Stimulated activated CD8-positive, alpha-beta memory T cell treated with anti-CD3 and anti-CD28 coated beads, Interleukin-15, amount 100 ng/mL, for 1 hour (primary cell): ENCODE measurements around the gene RDH11.
"Not testable (repeated sequence)": the region's sequence is repeated elsewhere in the genome, so short reads cannot be mapped to it uniquely, and the experiment has no call there.

Source experiments
- DNase-seq: peaks from one replicate; pipeline ENCODE4 v3.0.0-alpha.2; 2020; ENCODE audit warnings: low read depth

Gene RDH11, protein sequence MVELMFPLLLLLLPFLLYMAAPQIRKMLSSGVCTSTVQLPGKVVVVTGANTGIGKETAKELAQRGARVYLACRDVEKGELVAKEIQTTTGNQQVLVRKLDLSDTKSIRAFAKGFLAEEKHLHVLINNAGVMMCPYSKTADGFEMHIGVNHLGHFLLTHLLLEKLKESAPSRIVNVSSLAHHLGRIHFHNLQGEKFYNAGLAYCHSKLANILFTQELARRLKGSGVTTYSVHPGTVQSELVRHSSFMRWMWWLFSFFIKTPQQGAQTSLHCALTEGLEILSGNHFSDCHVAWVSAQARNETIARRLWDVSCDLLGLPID

DNA sequence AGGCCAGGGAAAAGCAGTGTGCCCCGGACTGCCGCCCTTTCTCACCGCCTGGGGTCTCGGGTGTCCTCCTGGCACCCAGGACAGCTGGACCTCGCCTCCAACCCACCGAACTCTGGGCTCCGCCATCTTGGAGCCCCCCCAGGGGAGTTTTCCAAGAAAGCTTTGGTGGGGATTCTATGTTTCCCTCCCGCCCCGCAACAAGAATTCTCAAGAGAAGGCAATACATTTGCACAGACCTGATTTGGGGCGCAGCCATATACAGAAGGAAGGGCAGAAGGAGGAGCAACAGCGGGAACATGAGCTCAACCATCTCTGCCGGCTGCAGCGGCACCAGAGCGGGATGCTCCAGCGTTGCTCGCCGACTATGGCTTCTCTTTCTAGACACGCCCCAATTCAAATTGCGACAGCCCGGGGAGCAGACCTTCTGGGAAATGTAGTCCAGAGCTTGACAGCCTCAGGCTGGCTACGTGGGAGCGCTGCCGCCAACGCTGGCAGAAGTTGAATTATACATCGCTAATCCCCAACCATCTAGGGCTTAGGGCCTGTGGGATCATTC, at the start of gene RDH11:
Gene RDH11, minus strand, starts transcription at position 371 of the 556 bp plus-strand sequence. Its CDS starts 61 bp downstream, at position 310.
- DNase-seq: peak; percentile 54

DNA sequence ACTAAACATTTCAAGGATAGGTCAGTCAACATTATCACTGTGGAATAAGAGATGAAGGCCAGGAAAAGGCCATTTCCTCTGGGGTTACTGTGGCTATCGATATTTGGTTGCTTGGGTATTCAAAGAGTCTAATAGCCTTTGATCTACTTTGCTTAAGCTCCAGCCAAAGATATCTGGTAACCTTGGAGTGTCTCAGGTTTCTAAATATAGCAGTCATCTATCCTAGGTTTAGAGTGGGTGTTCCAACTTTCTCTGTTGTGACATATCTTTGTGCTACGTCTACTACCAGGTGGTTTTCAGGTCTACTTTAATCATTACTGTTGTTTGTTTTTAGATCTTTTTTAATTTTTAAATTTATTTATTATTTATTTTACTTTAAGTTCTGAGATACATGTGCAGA, 48.5 kb upstream of the RDH11 start:
- no peak for DNase-seq

DNA sequence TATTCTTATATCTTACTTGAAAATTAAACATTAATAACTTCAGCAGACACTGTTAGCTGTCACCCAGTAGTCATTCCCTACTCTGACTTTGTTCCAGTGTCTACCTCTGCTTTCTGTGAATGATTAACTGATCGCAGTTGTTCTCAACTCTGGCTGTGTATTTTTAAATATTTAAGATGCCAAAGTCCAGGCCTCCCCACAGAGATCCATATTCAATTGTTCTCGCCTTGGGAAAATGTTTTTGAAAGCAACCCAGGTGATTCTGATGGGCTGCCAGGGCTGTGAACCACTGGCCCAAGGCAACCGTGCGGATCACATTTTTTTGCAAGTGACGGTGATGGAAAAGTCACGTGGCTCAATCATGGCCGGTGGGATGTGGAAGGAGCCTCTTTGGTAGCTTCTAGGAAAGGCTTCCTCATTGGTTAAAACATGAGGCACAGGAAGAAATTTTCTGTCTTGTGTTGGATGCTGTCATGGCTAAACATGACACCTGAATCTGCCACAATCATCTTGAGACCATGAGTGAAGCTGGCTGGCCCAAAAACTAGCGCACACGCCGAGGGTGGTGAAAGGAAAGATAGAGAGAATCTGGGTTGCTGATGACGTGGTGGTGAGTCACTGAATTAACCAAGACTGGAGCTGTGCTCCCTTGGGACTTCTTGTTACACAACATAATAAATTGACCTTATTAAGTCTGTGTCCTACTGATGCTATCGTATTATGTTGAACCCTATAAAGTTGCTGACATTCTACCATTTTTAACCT, 43.4 kb upstream of the RDH11 start:
- no peak for DNase-seq

DNA sequence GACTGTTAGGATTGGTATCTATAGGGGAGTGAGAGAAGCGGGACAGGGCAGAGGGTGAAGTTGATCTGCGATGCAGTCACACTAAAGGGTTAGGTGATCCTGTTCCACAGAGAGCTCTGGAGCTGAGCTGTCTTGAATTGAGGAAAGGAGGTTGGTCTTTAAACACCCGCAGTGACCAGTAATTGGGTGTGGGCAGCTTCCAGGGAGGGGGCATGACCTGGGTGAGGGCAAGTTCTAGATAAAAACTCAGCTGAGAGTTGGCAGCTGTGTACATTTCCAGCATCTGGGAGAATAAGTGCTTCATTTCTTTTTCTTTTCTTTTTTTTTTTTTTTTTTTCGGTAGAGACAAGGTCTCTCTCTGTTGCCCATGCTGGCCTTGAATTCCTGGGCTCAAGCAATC, 41.2 kb upstream of the RDH11 start:
- no peak for DNase-seq

DNA sequence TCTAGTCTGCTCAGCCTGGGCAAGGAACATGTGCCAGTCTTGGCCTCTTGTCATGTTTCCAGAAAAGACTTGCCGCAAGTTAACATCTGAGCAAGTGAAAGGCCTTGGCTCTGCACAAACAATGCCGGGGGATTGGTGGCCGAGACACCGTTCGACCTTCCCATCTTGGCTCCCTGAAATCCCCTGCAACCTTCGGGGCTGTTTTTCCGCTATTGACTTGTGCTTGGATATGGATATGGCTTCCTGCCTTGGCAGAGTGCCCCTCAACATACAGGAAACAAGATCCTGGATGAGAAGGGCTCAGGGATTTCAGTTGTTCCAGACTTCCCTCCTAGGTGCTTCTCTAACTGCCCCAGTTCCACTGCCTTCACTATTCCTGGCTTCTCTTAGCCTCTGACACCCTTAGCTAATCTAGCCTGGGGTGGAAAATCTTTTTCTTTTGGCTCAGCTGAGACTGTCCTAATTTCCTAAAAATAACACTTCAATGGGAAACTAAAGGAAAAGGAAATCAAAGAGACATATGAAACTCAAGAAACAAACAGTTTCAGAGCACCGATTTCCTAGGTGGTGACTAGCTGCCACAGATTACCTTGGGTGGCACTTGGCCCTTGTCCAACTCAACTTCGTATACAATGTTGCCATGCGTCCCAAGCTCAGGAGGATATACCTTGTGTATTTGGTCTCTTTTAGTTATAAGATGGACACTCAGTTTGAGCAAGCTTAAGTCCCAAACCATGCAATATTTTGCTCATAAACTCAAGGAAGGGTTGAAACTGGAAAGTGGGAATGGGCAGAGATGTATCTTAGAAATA, 40.0 kb upstream of the RDH11 start:
- DNase-seq: no peak

DNA sequence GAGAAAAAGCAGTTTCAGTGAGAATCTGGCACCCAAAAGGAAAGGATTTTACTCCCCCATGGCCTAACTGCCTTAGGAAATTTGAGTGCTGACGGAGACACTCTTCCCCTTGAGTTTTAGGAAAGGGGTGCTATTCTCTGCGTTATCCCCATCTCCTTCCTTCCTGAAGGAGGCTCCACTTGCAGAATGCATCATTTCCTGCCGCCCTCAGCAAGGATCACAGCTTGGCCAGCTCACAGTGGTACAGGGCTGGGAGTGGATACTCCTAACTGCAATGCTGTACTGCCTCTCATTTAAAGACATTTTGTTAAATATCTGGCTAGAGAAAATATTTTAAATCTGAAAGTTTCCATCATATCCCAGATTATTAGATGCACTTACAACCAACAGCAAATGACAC, 39.1 kb upstream of the RDH11 start:
- no peak for DNase-seq

DNA sequence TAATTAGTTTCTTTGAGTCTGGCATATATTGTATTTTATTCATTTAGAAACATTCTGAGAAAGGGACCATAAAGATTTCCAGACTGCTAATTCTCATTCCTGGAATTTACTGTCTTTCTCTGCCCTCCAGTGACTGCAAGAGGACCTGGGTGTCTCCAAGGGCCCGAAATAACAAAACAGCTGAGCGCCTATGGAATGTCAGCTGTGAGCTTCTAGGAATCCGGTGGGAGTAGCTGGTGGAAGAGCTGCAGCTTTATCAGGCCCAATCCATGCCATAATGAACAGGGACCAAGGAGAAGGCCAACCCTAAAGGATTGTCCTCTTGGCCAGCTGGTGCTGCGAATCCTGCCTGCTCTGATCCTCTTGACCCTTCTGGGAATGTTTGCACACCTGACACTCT, 38.1 kb upstream of the RDH11 start:
- no peak for DNase-seq

DNA sequence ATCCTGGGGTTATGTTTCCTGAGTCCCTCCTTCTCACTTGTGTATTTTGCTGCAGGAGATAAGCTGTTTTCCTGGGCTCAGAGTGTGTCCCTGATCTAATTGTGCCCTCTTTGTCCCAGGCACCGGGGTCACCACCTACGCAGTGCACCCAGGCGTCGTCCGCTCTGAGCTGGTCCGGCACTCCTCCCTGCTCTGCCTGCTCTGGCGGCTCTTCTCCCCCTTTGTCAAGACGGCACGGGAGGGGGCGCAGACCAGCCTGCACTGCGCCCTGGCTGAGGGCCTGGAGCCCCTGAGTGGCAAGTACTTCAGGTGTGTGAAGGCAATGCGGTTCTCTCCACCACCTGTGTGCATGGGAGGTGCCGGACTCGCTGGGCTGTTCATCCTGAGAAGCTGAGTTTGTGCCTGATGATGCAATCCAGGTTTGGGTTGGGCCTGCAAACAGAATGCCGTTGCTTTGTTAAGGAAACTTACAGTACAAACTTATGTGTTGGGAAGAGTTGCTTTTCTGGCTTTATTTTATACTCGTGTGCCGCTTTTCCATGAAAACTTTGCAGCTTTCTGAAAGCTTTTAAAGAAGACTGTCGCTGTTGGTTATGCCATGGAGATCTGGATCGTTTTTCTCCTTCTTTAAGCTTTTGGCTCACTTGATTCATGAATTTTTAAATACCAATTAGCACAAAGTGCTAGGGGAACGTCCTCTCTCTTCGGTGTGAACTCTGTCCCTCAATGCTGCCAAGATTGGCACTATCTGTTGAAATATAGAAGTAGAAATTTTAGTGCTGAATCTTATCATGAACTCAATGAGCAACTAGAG, 33.7 kb upstream of the RDH11 start:
- no peak for DNase-seq

DNA sequence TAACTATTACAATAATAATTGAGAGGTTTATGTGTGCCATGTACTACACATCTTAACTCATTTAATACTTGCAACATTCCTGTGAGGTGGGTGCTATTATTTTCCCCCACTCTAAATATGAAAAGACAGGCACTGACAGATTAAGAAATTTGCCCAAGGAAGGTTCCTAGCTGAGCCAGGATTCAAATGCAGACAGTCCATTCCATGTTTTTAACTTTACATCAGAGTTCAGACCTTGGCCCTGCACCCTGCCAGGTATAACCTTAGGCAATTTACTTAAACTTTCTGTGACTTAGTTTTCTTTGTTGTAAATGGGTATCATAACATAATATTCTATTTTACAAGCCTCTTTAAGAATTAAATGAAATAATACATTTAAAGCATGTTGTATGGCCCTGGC, 32.7 kb upstream of the RDH11 start:
- no peak for DNase-seq

DNA sequence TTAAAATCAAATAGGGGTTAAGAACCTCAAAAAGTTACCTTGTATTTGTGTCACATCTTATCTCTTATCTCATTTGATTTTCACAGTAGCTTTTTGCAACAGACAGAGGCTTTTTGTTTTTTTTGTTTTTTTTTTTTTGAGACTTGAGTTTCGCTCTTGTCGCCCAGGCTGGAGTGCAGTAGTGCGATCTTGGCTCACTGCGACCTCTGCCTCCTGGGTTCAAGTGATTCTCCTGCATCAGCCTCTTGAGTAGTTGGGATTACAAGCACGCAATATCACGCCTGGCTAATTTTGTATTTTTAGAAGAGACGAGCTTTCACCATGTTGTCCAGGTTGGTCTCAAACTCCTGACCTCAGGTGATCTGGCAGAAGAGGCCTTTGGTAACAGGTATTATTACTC, 31.8 kb upstream of the RDH11 start:
- no peak for DNase-seq

DNA sequence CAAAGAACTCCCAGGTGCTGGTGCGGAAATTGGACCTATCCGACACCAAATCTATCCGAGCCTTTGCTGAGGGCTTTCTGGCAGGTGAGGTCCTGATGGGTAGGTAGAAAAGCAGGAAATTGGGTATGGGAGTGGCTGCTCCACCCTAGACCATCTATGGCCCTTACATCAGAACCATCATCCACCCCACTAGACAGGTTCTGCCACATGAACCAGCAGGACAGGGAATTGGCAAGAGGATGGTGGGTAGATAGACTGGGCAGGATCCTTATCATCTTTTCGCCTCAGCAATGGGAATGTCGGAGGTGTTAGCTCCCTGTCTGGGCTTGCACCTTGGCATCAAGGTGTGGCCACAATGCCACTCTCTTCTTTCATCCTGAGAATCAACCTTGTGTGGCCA, 29.6 kb upstream of the RDH11 start:
- DNase-seq: no peak

DNA sequence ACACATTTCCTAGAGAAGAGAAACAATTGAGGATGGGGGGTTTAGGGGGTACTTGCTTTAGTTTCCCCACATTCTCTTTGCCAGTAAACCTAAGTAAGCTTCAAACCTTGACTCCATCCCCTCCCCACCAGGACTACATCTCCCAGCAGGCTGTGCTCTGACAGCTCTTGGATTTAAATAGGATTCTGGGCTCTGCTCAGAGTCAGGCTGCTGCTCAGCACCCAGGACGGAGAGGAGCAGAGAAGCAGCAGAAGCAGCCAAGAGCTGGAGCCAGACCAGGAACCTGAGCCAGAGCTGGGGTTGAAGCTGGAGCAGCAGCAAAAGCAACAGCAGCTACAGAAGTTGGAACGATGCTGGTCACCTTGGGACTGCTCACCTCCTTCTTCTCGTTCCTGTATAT, 26.7 kb upstream of the RDH11 start:
- DNase-seq: no peak

DNA sequence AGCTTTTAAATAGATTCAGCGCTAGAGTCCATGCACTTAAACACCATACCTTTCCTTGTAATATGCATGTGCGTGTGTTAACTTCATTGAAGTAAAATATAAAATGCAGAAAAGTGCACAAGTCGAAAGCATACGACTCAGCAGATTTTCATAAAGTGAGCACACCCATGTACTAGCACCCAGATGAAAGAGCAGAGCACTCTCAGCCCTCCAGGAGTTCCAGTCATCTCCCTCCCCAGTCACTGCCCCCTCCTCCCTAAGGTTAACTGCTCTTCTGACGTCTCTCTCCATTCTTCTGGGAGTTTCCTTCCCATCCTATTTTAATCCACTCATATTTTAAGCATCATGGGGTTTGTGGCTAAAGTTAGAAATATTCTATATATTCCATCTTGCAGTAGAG, 26.3 kb upstream of the RDH11 start:
- no peak for DNase-seq

DNA sequence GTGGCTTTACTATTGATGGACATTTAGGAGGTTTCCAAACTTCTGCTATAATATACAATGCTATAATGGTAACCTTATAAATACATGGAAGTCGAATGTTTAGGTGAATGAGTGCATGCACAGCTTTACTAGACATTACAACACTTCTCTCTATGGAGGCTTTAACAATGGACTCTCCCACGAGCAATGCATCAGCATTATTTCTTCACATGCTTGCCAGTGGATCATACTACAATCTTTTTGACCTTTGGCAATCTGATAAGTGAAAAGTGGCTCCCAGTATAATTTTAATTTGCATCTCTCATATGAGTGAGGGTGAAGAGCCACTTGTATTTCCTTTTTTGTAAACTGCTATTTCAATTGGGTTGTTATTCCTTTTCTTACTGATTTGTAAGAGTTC, 24.3 kb upstream of the RDH11 start:
- no peak for DNase-seq

DNA sequence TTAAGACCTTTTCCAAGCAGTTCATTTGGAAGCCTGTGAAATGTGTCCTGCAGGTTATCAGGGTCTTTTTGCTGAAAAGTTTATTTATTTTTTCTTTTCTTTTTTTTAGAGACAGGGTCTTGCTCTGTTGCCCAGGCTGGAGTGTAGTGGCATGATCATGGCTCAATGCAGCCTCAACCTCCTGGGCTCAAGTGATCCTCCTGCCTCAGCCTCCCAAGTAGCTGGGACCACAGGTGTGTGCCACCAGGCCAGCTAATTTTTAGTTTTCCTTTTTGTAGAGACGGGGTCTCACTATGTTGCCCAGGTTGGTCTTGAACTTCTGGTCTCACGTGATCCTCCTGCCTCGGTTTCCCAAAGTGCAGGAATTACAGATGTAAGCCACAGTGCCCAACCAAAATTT, 23.8 kb upstream of the RDH11 start:
- DNase-seq: not testable (repeated sequence)

DNA sequence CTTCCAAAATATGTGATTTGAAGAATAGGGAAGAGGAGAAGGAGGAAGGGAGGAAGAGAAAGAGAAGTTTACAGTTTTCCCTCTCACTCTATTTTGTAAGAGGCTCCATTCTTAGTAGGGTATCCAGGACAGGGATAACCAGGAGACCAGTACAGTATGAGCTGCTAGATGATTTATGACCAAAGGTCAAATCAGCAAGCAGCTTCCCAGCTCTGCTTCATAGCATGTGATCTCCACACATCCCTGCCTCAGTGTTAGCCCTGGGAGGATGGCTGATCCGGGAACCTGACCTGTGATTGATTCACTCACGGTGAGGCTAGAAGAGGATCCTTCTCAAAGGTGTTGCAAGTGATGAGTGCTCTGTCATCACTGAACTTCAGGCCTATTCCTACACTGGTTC, 22.7 kb upstream of the RDH11 start:
- no peak for DNase-seq

DNA sequence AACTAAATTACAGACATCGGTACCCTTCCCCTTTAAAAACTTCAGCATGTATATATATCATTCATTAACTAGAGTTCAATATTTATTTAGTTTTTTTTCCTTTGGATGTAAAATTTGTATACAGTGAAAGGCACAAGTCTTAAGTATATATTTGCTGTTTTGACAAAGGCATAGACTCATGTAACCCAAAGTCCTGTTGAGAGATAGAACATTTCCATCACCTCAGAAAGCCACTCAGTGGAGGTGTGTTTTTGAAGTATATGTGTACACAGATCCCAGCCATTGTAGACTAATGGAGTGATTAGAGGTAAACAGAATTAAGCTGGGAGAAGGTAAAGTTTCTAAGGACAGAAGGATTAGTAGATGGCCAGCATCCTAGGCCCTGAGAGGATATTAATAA, 21.5 kb upstream of the RDH11 start:
- no peak for DNase-seq

DNA sequence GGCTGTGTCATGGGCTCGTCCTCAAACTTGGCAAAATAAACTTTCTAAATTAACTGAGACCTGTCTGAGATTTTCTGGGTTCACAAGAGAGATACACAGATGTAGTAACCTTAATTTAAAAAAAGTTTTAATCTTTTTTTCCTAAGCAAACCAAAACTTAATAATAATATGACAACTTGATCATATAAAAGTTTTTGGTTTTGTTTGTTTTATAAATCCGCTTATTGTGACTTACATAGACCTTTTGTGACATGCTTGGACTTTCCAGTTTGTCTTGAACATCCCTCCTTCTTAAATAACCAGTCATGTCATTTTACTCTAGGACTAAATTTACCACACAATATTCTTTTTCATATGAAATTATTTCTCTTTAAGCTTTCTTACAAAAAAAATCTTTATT, 14.6 kb upstream of the RDH11 start:
- no peak for DNase-seq

DNA sequence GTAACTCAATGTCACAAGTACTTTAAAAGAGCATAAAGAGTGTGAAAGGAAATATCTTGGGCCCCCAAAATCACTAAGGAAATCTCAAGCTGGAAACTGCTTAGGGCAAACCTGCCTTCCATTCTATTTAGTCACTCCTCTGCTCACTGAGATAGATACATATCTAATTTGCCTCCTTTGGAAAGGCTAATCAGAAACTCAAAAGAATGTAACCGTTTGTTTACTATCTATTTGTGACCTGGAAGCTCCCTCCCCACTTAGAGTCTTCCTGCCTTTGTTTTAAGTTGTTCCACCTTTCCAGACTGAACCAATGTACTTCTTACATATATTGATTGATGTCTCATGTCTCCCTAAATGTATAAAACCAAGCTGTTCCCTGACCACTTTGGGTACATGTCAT, 14.2 kb upstream of the RDH11 start:
- DNase-seq: not testable (repeated sequence)

DNA sequence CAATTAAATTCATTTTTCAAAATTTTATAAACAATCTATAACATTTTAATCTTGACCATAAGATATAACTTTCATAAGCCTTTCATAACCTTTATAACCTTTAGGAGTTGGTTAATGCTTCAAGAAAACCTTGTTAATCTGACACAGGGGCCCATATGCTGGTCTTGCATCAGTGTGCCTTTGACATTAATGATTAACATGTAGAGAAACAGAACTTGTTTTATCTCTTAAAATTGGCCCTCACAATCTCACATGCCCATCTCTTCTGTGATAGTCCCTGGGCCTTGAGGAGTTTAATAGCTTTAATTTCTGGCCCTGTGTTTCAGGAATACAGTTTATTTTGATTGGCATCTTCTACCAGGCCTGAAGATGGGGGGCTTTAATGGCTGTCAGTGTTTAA, 13.8 kb upstream of the RDH11 start:
- not testable (repeated sequence) for DNase-seq

DNA sequence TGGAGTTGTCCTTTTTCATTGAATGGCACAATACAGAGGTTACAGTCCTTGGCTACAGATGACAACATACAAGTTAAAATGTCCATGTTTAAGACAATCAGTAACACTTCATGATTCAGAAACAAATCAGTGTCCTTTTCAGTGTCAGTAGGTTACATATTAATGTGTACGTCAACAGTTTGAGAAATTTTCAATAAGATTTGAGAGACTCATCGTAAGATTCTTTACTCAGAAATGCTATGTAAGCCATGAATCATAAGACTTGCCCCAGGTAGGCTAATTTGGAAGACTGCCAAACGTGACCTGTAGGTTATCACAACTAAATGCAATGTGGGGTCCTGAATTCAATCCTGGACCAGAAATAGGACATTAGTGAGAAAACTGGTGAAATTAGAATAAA, 9.6 kb upstream of the RDH11 start:
- DNase-seq: no peak
